PC-9 (cell line): Measurements from ENCODE around the gene COL4A2. TPM values are rescaled to one million over a fixed set of nuclear protein-coding genes. Genes with fewer than 3 reads are reported as not detected.

Experiments used
- BruUV-seq: library from RNA; stranded (reverse); fragments of 400-500 nt; replicated peaks from 2 replicates; lab custom pipeline; 2021; lab: Mats Ljungman, UMichigan
- CTCF ChIA-PET: fragments of 300-600 bp; sonication (Branson Sonifier 250); formaldehyde crosslinking; loops from one replicate; lab custom pipeline; 2022; ENCODE audit warnings: antibody characterized with exemption; lab: Charles Lee
- POLR2A ChIA-PET: fragments of 300-600 bp; sonication (Branson Sonifier 250); formaldehyde crosslinking; loops from one replicate; lab custom pipeline; 2022; ENCODE audit warnings: antibody characterized with exemption; ENCODE audit not compliant: unreplicated experiment; lab: Charles Lee
- DNase-seq, 2 experiments: peaks; one replicate each; pipeline versions ENCODE4 v3.0.0 to v3.0.0-alpha.2; 2015 to 2022; ENCODE audit warnings: mixed read lengths in 1 of 2
- H2AFZ ChIP-seq: fragments of 200-600 bp; sonication (generic); 2 replicates; pipeline ENCODE4 v1.8.1; 2017; ENCODE audit warnings: antibody characterized with exemption
- H3F3A ChIP-seq: fragments of 200-600 bp; sonication (generic); 2 replicates; pipeline ENCODE4 v1.8.1; 2017; ENCODE audit warnings: antibody characterized with exemption, mild to moderate bottlenecking, low read depth; ENCODE audit not compliant: insufficient read depth
- H3K27ac ChIP-seq: fragments of 200-600 bp; sonication (generic); 2 replicates; pipeline ENCODE4 v1.6.1; 2016; ENCODE audit warnings: mixed run types
- H3K27me3 ChIP-seq: fragments of 200-600 bp; sonication (generic); 2 replicates; pipeline ENCODE4 v1.6.1; 2016; ENCODE audit warnings: low read depth, mixed run types; ENCODE audit not compliant: insufficient read depth
- H3K36me3 ChIP-seq: fragments of 200-600 bp; sonication (generic); 2 replicates; pipeline ENCODE4 v1.6.1; 2016; ENCODE audit warnings: low read depth, mixed run types
- H3K4me1 ChIP-seq: fragments of 200-600 bp; sonication (generic); replicated peaks from 2 replicates; pipeline ENCODE4 v1.6.1; 2016; ENCODE audit warnings: mixed run types; ENCODE audit not compliant: insufficient read depth
- H3K4me2 ChIP-seq: fragments of 200-600 bp; sonication (generic); 2 replicates; pipeline ENCODE4 v1.6.1; 2017; ENCODE audit warnings: mixed run types
- H3K4me3 ChIP-seq: fragments of 200-600 bp; sonication (generic); 2 replicates; pipeline ENCODE4 v1.6.1; 2016; ENCODE audit warnings: mixed run types
- H3K79me2 ChIP-seq: fragments of 200-600 bp; sonication (generic); 2 replicates; pipeline ENCODE4 v1.6.1; 2017; ENCODE audit warnings: low read depth, mixed run types
- H3K9me2 ChIP-seq: fragments of 200-600 bp; sonication (generic); 2 replicates; pipeline ENCODE4 v1.8.1; 2017; ENCODE audit warnings: mild to moderate bottlenecking; ENCODE audit not compliant: insufficient read depth
- H3K9me3 ChIP-seq: fragments of 200-600 bp; sonication (generic); 2 replicates; pipeline ENCODE4 v1.8.1; 2016; ENCODE audit warnings: low read depth; ENCODE audit not compliant: insufficient read depth
- H4K20me1 ChIP-seq: fragments of 200-600 bp; sonication (generic); 2 replicates; pipeline ENCODE4 v1.8.1; 2017; ENCODE audit not compliant: insufficient read depth
- EZH2 ChIP-seq: fragments of 200-600 bp; sonication (generic); IDR thresholded peaks from 2 replicates; pipeline ENCODE4 v1.8.0; 2017; ENCODE audit warnings: antibody characterized with exemption, low read depth
- intact Hi-C: fragments of 100-400 bp; cut with micrococcal nuclease; formaldehyde crosslinking; loops from one replicate; pipeline ENCODE4 v1.10.0; 2022; ENCODE audit not compliant: unreplicated experiment
- total RNA-seq: library from RNA; stranded (reverse); gene quantifications from 2 replicates; pipeline ENCODE4 v1.2.3, GENCODE V29; 2021
- TF ChIP-seq, protein P1 (sequence below): fragments of 200-600 bp; sonication (generic); conservative IDR thresholded peaks from 2 replicates; pipeline ENCODE4 v1.6.1; 2017; ENCODE audit warnings: mixed run types, antibody characterized with exemption, mild to moderate bottlenecking, moderate library complexity

COL4A2 gene
- total RNA-seq, 1 experiment from 2014 or later, result 1.2 TPM

- no TSS peak for BruUV-seq
- H3F3A ChIP-seq, result 0 out of 2 replicates have a peak, but pooled peaks cover 7% of the 10 kb centered on the region
Measured at GRCh38 chr13:110403315-110403714, 96.2 kb downstream of the COL4A2 start.

DNA sequence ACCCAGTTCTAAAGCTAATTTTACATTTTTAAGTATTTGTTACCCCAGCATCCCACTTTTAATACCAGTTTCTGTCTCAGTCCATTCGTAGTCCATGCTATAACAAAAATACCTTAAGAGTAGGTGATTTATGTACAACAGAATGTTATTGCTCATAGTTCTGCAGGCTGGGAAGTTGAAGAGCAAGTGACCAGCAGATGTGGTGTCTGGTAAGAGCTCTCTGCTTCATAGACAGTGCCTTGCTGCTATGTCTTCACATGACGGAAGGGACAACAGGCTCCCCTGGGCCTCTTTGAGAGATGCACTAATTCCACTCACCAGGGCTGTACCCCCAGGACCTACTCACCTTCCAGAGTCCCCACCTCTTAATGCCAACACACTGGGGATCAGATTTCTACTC lies 96.6 kb downstream of the COL4A2 start:
- Histone ChIP-seq H3K27ac (no peak overlapping the region), H3K4me2 (no peak overlapping the region), H3K9me3 (no peaks in the 10 kb centered on the region), H3K27me3 (no peaks in the 10 kb centered on the region), H3K9me2 (no peaks in the 10 kb centered on the region; the same call in 1 of the 2 replicates), H3K4me1 (peaks cover 14% of the 10 kb centered on the region; the same call in 1 of the 2 replicates), H4K20me1 (no peaks in the 10 kb centered on the region), H3K36me3 (no peaks in the 10 kb centered on the region), H2AFZ (no peak overlapping the region), H3K79me2 (no peaks in the 10 kb centered on the region), H3F3A (0 out of 2 replicates have a peak, but pooled peaks cover 5% of the 10 kb centered on the region), H3K4me3 (no peak overlapping the region)
- ChIA-PET CTCF (no interaction called here), POLR2A (interaction anchor here (0.6 kb wide), 1 partner anchor 311 kb away, joined by 4 read pairs; no protein-coding TSS in a partner anchor)
- TF ChIP-seq, protein P1, sequence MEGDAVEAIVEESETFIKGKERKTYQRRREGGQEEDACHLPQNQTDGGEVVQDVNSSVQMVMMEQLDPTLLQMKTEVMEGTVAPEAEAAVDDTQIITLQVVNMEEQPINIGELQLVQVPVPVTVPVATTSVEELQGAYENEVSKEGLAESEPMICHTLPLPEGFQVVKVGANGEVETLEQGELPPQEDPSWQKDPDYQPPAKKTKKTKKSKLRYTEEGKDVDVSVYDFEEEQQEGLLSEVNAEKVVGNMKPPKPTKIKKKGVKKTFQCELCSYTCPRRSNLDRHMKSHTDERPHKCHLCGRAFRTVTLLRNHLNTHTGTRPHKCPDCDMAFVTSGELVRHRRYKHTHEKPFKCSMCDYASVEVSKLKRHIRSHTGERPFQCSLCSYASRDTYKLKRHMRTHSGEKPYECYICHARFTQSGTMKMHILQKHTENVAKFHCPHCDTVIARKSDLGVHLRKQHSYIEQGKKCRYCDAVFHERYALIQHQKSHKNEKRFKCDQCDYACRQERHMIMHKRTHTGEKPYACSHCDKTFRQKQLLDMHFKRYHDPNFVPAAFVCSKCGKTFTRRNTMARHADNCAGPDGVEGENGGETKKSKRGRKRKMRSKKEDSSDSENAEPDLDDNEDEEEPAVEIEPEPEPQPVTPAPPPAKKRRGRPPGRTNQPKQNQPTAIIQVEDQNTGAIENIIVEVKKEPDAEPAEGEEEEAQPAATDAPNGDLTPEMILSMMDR, result no peak
- TF ChIP-seq EZH2, result no peak
- intact Hi-C loops, result no loop called here
- peak in 1 of 2 experiments; percentile 3 for DNase-seq
- no TSS peak for BruUV-seq

More at GRCh38 chr13:110403315-110403714, 96.2 kb downstream of the COL4A2 start:
- H3K27me3 ChIP-seq, result no peaks in the 10 kb centered on the region
- CTCF ChIA-PET, result no interaction called here
- H3K9me2 ChIP-seq, result no peaks in the 10 kb centered on the region; the same call in 1 of the 2 replicates
- no peak overlapping the region for H2AFZ ChIP-seq
- TF ChIP-seq EZH2, result no peak
- TF ChIP-seq, protein P1, result no peak
- H4K20me1 ChIP-seq, result no peaks in the 10 kb centered on the region
- H3K4me2 ChIP-seq, result no peak overlapping the region
- POLR2A ChIA-PET, result interaction anchor here (0.6 kb wide), 1 partner anchor 265 kb away, joined by 3 read pairs; no protein-coding TSS in a partner anchor
- H3K27ac ChIP-seq, result no peak overlapping the region
- H3K36me3 ChIP-seq, result no peaks in the 10 kb centered on the region
- H3K4me1 ChIP-seq, result peaks cover 18% of the 10 kb centered on the region; the same call in 1 of the 2 replicates
- intact Hi-C loops, result no loop called here
- H3K9me3 ChIP-seq, result no peaks in the 10 kb centered on the region
- no peak overlapping the region for H3K4me3 ChIP-seq
- no peaks in the 10 kb centered on the region for H3K79me2 ChIP-seq
- DNase-seq, result no peak

GRCh38 chr13:110404321-110404720 lies 97.2 kb downstream of the COL4A2 start:
- Histone ChIP-seq H3K9me3 (no peaks in the 10 kb centered on the region), H3K27me3 (no peaks in the 10 kb centered on the region), H3F3A (no peaks in the 10 kb centered on the region), H3K9me2 (no peaks in the 10 kb centered on the region; the same call in 1 of the 2 replicates), H2AFZ (no peak overlapping the region), H3K27ac (no peak overlapping the region), H3K4me2 (no peak overlapping the region), H3K4me3 (no peak overlapping the region), H3K36me3 (no peaks in the 10 kb centered on the region), H3K79me2 (no peaks in the 10 kb centered on the region), H4K20me1 (no peaks in the 10 kb centered on the region), H3K4me1 (peaks cover 9% of the 10 kb centered on the region; the same call in 1 of the 2 replicates)
- DNase-seq, result no peak
- intact Hi-C loops, result no loop called here
- POLR2A ChIA-PET, result interaction anchor here (0.6 kb wide), 2 partner anchors 311 to 1228 kb away, joined by 4 to 12 read pairs; no protein-coding TSS in a partner anchor
- BruUV-seq, result no TSS peak
- TF ChIP-seq, protein P1, result no peak
- no peak for TF ChIP-seq EZH2
- CTCF ChIA-PET, result no interaction called here
